ENCODE data around the gene RABGGTA.

RABGGTA gene

DNA sequence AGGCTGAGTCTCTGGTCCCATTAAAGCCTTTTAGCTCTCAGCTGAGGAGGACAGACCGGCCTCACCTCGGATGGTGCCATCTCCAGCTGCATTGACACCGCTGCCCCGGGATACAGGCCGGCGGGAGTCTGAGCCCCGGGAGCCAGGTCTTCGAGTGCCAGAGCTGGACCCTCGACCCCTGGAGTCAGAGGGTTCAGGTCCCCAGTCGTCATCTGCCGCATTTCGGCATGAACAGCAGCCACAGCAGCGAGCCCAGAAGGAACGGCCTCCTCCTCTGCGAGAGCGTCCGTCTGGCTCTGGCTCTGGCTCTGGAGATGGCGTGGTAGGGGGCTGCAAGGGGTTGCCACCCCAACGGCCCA lies 9.4 kb downstream of the RABGGTA start:
- in situ Hi-C loops (cut with MboI; ENCODE audit: low sequenced_read_pairs): no loop called here

DNA sequence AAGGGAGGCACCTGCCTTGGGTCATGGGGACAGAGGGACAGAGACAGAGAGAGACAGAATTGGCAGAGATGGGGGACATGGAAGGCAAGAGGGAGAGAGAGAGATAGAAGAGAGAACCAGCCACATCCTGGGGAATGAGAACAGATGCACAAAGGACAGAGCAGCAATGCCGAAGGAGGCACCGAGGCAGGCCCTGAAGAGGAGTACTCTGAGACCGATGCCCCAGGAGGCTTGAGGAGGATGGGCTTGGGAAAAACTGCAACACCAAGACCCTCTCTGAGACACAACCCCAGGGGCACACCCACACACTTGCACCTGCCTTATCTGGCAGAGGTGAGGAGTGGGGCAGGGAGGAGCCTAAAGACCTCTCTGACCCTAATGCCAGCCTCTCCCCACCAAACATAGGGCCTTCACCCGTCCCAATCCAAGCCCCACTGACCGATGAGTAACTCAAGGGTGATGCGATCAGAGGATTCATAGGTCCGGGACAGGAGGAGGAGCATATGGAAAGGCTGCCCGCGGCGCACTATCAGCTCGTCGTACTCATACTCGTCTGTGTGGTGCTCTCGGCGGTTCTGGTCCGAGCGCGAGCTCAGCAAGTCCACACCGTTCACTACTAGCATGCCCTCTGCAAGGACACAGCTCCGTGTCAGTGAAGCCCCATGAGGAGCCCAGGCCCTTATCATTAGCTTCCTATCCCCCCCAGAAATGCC lies 10.0 kb downstream of the RABGGTA start:
- in situ Hi-C loops (cut with MboI; ENCODE audit: low sequenced_read_pairs): no loop called here

DNA sequence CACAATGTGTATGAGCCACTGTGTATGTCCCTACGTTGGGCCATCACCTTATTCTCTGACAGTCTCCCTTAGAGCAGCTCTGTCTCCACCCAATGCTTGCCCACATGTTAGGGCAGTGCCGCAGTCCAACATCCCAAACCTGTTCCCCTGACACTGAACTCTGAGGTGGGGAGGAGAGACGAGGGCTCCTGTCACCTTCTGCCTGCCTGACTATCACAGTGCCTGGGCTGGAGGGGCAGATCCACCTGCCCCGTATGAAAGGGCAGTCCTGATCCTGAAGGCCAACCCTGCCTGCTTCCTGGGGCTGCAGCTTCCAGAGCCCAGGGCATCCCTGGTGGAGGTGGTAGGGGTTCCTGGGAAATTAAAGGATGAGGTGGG lies 10.6 kb downstream of the RABGGTA start:
- in situ Hi-C loops (cut with MboI; ENCODE audit: low sequenced_read_pairs): no loop called here

DNA sequence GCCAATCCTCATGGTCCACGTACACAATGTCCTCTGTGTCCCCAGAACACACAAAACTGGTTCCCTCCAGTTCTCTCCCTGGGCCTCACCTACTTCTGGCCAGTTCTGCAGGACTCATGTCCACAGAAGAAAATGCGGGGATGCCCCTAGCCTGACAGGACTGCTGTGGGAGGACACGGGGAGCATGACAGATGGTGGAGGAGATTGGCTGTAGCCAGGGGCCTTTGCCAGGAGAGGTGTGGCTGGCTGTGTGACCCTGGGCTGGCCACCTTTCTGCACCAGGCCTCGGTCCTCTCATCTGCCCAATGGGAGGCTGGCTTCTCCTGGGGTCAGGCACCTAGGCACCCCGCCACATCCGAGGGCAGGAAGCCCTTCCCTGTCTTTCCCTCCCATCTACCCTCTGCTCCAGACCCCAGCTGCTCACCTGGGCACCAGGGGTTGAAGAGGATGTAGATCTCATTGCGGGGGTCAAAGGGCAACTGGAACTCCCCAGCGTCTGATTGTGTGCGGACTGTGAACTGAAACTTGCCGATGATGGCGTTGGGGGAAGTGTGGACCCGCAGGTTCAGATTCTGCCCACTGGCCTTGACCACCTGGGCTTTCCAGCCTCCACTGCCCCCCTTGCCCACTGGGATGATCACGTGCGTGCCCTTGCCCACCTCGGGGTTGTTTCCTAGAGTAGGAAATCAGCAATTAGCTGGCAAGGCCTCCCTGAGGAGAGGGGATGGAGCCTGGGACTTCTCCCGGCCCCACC lies 11.2 kb downstream of the RABGGTA start:
- in situ Hi-C loops (cut with MboI; ENCODE audit: low sequenced_read_pairs): no loop called here

DNA sequence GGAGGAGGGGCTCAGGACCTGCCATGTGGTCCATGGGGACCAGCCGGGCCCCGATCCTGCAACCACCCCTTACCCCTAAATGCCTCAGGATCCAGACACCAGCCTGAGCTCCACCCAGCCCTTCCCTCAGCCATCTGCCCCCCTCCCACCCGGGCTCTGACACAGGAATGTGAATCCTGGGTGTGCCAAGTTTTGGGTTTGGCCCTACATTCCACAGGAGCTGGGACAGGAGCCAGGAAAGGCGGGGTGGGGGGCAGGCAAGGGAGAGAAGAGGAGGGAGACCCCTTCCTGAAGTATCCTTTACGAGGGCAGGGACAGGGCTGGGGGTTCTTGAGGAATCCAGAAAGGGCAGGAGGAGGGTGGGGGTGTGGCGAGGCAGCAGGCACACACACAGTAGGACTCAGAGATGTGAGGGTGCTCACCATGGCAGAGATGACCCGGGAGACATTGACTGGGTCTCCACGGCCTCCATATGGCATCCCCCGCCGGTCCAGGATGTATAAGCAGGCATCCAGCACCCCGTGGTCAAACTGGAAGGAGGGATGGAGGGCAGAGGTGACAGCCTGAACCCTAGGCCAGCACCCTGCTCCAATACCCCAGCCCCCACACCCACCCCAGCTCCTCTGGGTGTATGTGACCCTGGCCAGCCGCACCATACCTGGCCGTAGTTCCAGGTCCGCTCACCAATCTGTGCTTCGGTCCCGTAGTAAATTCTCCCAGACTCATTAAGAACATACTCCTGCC lies 11.9 kb downstream of the RABGGTA start:
- in situ Hi-C loops (cut with MboI; ENCODE audit: low sequenced_read_pairs): no loop called here

DNA sequence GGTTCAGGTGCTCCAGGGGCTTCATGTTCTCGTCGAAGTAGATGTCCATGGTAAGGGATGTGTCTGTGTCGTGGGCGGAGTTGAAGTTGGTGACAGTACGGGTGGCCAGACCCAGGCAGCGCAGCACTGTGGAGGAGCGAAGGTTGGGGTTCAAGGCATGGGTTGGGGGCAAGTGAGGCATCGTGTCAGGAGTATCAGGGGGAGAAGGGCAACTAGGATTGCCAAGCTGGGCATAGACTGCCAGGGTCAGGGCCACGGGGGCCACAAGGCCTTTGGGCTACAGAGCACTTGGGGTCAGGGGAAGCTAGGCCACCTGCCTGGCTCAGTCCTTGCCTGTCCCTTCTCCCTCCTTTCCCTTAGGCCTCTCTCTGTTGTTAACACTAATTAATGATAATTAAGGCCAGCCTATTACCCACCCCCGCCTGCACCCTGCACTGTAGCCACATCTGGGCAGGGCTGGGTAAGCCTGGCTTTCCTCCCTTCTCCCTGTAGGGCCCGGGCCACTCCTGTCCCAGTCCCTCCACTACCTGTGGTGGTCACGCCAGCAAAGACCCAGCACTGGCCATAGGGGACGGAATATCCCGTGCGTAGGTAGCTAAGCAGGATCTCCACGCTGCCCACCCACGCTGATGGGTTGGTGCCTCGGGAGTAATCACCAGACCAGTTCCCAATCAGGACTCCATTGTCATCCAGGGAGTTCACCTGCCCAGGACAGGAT lies 12.7 kb downstream of the RABGGTA start:
- in situ Hi-C loops (cut with MboI; ENCODE audit: low sequenced_read_pairs): no loop called here

DNA sequence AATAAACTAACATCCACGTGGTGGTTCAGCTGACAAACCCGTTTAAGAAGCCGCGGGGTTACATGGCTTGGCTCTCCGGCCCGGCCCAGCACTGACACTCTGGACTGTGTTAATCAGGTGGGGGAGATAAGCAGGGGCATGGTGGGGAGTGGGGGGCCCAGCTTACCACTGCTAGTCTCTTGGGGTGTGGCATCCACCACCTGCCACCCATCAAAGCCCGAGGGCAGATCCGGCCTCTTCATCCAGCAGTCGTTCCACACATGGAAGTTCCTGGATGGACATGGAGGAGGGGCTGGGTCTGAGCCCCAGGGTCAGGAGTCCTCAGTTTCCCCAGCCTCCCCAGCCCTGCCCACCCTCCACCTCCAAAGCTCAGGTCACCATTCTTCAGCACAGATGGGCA lies 13.3 kb downstream of the RABGGTA start:
- in situ Hi-C loops (cut with MboI; ENCODE audit: low sequenced_read_pairs): no loop called here

DNA sequence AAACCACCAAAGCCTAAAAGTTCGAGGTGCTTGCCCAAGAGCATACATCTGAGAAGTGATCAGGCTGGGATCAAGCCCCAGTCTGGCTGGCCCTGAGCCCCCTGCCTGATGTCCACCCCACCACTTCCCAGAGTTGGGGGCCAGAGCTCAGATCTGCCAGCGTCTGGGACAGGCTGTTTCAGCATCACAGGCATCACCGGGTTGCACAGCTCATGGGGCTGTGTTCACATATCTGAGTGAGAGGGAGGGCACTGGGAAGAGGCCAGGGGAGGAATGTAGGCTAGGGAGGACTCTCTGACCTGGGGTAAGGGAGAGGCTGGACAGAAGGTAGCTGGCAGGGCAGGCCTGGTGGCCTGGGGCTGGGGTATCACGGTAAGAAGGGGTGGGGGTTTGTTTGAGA lies 14.4 kb downstream of the RABGGTA start:
- in situ Hi-C loops (cut with MboI; ENCODE audit: low sequenced_read_pairs): no loop called here

DNA sequence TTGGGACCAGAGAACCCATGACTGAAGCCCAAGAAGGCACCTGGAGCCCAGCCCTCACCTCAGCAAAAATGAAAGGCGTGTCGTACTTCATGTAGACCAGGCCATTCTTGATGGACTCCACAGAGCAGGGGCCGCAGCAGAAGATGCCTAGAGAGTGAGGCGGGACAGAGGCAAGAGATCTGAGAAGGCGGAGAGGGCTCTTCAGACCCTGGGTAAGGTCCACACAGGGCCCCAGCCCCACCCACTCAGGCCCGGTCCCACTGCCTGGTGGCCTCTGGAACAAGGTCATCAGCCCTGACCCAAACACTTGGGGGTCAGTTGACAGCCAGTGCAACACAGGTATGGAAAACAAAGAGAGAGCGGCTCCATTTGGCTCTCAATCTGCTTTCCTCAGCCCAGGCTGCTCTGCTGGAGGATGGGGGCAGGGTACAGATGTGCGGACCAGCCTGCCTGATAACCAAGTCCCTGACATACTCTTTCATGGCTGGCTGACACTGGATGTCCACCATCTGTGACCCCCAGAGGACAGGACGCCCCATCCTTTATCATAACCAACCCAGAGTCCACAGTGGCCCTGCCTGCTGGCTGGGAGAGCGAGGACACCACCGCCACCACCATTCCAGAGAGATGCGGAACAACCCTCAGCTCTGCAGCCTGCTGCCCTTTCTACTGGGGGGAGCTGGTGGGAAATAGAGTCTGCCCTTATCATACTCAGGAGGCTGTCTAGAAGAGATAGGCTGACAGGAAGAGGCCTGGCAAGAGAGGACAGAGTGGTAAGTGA lies 15.3 kb downstream of the RABGGTA start:
- in situ Hi-C loops (cut with MboI; ENCODE audit: low sequenced_read_pairs): no loop called here

DNA sequence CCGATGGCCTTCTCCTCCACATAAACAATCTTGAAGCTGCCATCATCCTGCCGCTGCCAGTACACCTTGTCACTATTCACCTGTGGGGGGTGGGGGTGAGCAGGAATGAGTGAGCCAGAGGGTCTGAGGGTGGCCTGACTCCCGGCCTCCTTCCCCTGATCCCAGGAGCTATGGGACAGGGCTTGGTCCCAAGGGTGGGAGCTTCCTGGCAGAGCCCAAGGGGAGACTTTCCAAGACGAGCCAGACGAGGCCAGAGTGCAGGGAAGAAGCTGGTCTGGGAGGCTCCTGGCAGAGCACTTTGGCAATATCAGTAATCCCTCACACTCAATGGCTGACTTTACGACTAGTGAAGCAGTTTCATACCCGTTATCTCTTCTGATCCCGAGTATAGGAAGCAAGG lies 16.0 kb downstream of the RABGGTA start:
- in situ Hi-C loops (cut with MboI; ENCODE audit: low sequenced_read_pairs): no loop called here

DNA sequence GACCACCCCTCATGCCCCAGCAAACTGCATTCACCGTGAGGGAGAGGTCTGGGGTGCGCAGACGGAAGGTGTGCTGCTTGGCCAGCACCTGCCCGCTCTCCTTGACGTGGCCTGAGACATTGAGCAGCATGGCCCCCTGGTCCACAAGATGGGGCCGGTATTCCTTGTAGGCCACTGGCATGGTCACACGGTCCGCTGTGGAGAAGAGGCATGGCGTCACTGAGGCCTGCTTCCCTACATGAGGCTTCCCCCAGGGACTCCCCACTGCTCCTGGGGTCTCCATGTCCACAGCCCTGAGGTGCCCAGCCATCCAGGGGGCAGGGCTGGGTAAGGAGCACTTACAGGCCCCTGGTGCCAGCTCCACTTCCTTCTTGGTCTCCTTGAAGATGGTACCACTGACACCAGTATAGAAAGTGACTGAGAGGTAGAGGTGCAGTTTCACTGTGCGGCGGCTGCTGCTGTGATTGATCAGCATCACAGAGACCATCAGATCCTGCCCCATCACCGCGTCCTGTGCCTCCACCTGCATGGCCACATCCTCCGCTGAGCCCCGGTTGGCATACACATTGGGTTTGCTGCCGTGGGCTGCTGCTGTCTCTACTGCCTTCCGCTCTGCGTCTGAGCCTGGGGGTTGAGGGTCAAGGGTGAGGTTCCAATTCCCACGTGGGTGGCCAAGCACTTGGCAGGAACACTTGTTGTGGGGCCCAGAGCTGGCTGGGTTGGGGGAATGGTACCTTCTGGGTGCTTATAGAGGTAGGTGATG lies 16.6 kb downstream of the RABGGTA start:
- in situ Hi-C loops (cut with MboI; ENCODE audit: low sequenced_read_pairs): no loop called here

DNA sequence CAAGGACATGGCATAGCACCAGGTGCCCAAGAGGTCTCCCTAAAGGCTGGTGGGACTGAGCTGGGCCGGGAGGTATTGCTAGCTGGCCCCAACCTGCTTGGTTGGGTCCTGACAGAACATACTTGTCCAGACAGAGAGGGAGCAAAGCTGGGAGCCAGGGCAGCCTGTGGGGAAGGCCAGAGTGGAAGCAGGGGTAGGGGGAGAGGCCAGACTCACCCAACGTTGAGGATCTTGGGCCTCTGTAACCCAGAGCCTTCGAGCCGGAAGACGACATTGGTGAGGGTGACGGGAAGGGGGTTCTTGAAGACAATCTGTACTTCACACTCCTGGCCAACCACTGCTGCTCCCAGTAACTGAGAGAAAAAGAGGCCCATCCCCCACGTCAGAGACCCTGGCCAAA lies 17.5 kb downstream of the RABGGTA start:
- in situ Hi-C loops (cut with MboI; ENCODE audit: low sequenced_read_pairs): no loop called here

DNA sequence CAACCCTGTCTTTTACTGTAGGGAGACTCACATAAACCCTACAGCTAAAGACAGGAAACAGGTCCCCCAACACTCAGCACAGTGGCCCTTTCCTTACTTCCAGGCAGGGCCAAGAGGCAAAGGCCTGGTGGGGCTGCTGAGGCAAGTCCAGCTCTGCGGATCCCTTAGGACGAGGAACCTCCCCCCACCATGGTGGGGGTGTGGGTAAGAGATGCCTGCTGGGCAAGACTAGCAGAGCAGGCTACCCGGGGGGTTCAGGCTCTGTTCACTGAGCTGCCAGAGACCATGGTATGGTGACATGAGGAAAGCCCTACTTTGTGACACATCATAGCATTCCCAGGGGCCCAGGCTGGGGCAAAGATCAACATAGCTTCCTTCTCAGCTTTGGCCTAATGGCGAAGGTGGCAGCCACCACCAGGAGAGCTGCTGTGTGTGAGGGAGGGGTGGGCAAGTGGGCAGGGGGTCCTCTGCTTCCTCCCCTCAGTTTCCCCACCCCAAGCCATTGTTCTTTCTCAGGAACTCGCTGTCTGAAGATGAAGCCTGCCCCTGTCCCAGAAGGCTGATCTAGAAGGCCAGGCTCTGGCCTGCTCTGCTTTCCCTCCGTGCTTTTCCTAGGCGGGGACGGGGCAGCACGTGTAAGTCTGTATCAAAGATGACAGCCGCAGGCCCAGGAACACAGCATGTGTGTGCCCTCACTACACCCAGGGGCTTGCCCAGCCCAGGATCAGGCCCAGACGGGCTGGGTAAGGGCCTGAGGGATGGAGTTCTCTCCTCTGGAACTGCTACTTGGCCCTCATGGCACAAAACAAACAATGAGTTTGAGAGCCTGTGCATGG lies 18.9 kb downstream of the RABGGTA start:
- in situ Hi-C loops (cut with MboI; ENCODE audit: low sequenced_read_pairs): no loop called here

DNA sequence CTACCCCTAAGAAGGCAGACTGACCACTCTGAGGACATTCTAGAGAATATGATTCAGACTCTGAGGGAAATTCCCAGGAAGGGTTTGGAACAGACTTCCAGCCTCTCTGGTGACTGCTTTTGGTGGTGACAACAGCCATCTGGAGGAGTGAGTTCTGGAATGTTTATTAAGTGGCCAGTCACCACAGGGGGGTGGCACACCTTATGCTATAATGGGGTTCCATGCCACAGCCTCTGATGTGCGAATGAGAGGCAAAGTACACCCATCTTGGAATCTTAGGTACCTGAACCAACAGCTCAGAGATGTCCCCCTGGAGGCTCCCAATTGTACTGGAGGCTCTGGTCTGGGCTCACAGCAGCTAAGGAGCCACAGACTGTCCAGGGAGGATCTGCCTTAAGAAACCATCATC lies 19.5 kb downstream of the RABGGTA start:
- in situ Hi-C loops (cut with MboI; ENCODE audit: low sequenced_read_pairs): no loop called here

DNA sequence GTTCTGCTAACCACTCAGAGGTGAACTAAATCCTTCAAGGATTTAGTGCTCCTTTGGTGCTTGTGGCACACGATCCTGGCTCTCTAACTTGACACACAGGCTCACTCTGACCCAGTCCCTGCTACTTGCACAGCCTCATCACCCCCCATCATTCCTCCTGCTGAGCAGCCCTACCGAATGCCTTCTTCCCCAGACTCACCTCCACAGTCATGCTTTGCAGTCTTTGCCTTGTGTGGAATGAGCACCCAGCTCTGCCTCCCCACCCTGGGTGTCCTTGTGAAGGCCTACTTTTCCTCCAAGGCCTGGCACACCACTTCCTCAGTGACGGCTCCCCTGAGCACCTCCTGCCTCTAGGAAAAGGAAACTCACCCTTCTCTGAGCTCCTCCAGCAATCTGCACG lies 21.0 kb downstream of the RABGGTA start:
- in situ Hi-C loops (cut with MboI; ENCODE audit: low sequenced_read_pairs): no loop called here

DNA sequence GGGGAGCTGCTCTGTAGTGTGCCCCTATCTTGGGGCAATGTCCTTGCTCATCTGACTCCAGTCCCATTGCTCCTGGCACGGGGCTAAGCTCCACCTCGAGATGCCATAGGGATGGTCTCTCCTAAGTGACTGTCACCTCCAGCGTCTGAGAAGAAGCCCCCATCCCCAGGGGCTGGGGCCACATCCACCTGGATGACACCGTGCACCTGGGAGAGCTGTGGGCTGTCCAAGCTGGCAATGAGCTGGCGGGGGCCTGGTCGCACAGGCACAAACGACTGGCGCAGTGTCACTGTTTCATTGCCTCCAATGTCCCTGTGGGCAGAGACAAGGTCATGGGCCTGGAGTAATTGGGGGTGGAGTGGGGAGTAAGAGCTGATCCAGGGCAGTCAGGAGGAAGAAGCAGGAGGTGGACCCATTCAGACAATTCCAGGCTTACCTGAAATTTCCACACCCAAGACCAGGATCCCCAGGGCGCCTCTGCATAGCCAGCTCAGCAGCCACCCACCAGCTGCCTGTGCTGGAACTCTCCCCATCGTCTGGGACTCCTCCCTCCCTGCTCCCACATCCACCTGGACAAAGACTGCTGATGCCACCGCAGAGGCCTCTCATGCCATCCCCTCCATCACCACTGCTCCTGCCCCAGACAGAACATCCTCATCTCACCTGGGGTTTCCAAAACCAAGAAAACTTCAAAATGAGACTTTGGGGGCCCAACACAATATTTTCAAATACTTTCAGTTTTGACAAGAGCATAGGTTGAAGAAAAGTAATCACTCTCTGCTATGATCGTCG lies 22.0 kb downstream of the RABGGTA start:
- in situ Hi-C loops (cut with MboI; ENCODE audit: low sequenced_read_pairs): loop anchor here (10.0 to 25.0 kb wide), 2 partner anchors 45 to 188 kb away; partner anchors contain the start of genes CBLN3, DHRS1, KHNYN and NOP9

DNA sequence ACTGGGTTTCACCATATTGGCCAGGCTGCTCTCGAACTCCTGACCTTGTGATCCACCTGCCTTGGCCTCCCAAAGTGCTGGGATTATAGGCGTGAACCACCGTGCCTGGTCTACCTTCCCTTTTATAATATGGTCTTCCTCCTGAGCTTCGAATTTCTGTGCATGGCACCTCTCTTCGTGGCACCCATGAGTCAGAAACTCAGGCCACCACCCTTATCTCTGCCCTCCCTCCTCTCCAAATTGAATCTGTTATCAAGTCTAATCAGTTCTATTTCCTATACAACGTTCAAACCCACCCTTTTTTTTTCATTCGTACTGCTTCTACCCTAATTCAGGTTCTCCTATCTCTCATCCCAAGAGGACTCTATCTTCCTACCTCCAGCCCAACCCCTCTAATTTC lies 24.0 kb downstream of the RABGGTA start:
- in situ Hi-C loops (cut with MboI; ENCODE audit: low sequenced_read_pairs): loop anchor here (10.0 to 25.0 kb wide), 2 partner anchors 47 to 190 kb away; partner anchors contain the start of genes CBLN3, DHRS1, KHNYN and NOP9

DNA sequence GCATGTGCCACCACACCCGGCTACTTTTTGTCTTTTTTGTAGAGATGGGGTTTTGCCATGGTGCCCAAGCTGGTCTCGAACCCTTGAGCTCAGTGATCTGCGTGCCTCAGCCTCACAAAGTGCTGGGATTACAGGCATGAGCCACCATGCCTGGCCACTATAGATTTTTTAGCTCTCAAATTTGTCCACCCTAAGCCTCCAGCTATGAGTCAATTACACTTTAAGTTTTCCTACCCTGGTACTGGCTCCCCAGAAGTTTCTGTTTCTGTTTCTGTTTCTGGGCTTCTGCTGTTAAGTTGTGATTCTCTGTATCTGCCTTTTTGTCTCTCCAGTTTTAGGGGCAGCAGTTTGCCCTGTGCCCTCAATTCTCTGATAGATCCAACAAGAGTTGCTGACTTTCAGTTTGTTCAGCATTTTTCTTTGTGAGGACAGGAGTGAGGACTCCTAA lies 24.6 kb downstream of the RABGGTA start:
- in situ Hi-C loops (cut with MboI; ENCODE audit: low sequenced_read_pairs): loop anchor here (10.0 to 25.0 kb wide), 2 partner anchors 48 to 191 kb away; partner anchors contain the start of genes CBLN3, DHRS1, KHNYN and NOP9
